Natural killer cell (primary cell): ENCODE results near the gene CPPED1. TPM values are rescaled to one million over a fixed set of nuclear protein-coding genes. Genes with fewer than 3 reads are reported as not detected.

Source experiments
- ATAC-seq, 3 donors: fragments of 150-1000 bp in 2 of 3; fragments of 200-7000 bp in 1 of 3; cut with Tn5 transposase; 1 replicate in 1 of 3; 2 replicates in 2 of 3; pipeline ENCODE4 v1.10.0; 2021; ENCODE audit warnings: mild to moderate bottlenecking in 2 of 3, moderate library complexity in 2 of 3
- DNase-seq, 2 donors: peaks; one replicate each; pipeline versions ENCODE4 v3.0.0 to v3.0.0-alpha.2; 2013 to 2021; ENCODE audit warnings: mixed read lengths in 1 of 2
- H3K27ac ChIP-seq: one replicate; pipeline ENCODE4 v1.5.1; 2013; ENCODE audit warnings: mild to moderate bottlenecking, low read length
- H3K27me3 ChIP-seq: one replicate; pipeline ENCODE4 v1.6.1; 2013; ENCODE audit warnings: low read length; ENCODE audit not compliant: control insufficient read depth, insufficient read depth
- H3K36me3 ChIP-seq: one replicate; pipeline ENCODE4 v1.6.1; 2013; ENCODE audit warnings: low read length; ENCODE audit not compliant: control insufficient read depth, insufficient read depth
- H3K4me1 ChIP-seq: one replicate; pipeline ENCODE4 v1.6.1; 2013; ENCODE audit warnings: low read length; ENCODE audit not compliant: control insufficient read depth, insufficient read depth
- H3K4me3 ChIP-seq: one replicate; pipeline ENCODE4 v1.5.1; 2013; ENCODE audit warnings: low read length
- H3K9me3 ChIP-seq: one replicate; pipeline ENCODE4 v1.6.1; 2013; ENCODE audit warnings: low read length; ENCODE audit not compliant: control insufficient read depth, insufficient read depth
- H3K27ac Mint-ChIP-seq, 2 donors: one replicate each; pipeline ENCODE4 v1.8.0; 2022; ENCODE audit warnings: mild to moderate bottlenecking in 2 of 2, mixed read lengths in 2 of 2, moderate library complexity in 1 of 2
- H3K27me3 Mint-ChIP-seq, 2 donors: one replicate each; pipeline ENCODE4 v1.8.0; 2022; ENCODE audit warnings: low read depth in 2 of 2, mixed read lengths in 2 of 2
- H3K36me3 Mint-ChIP-seq: one replicate; pipeline ENCODE4 v1.8.0; 2022; ENCODE audit warnings: mixed read lengths
- H3K4me1 Mint-ChIP-seq, 2 donors: one replicate each; pipeline ENCODE4 v1.8.0; 2022; ENCODE audit warnings: mixed read lengths in 2 of 2
- H3K4me3 Mint-ChIP-seq: one replicate; pipeline ENCODE4 v1.8.0; 2022; ENCODE audit warnings: mild to moderate bottlenecking, moderate library complexity, mixed read lengths
- H3K9me3 Mint-ChIP-seq, 2 donors: one replicate each; pipeline ENCODE4 v1.8.0; 2022; ENCODE audit warnings: mixed read lengths in 2 of 2
- WGBS: methylation state at CpG from one replicate; pipeline ENCODE4 v1.1.7; 2013; ENCODE audit warnings: missing lambda C conversion rate; ENCODE audit not compliant: insufficient coverage; 5-methylcytosine and 5-hydroxymethylcytosine counted together
- intact Hi-C: fragments of 100-400 bp; cut with micrococcal nuclease; formaldehyde crosslinking; loops from one replicate; pipeline ENCODE4 v1.14.2; 2022
- total RNA-seq, 4 donors: library from RNA; stranded (reverse); fragments of 120-200 nt in 1 of 4; gene quantifications; one replicate each; pipeline versions ENCODE4 v1.2.3 to v1.2.4, GENCODE V29; 2013 to 2022
- TF ChIP-seq, protein P1 (sequence below): fragments of 200-600 bp; IDR thresholded peaks from one replicate; pipeline ENCODE4 v1.8.0; 2022; ENCODE audit warnings: antibody characterized with exemption

Gene CPPED1
- total RNA-seq, 3 donors from 2014 or later (not counting 1 experiment from before 2014, with no cell fraction given): 10.3 to 18.3 (median 16.4) TPM

DNA sequence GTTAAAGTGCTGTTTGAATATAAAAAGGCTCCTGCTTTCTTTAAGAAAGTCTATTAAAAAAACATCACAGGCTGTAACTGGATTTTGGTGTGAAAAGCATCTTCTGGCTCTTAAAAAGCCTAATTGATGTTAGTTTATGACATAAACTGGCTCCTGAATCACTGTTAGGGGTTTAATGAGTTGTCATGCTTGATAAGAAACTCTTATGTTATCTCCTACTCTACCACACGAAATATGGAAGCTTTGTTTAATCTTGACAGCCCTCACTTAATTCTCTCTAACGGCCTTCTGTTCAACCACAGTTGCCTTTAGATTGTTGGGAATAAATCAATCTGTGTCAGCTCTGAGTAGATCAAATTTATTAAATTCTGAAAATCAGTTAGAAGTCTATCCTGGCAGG is 51.5 kb downstream of the CPPED1 start:
- no peak overlapping the region for H3K4me3 ChIP-seq
- intact Hi-C loops: no loop called here
- Mint-ChIP-seq H3K4me1 (peaks cover 5 to 7% of the 10 kb centered on the region in 2 donors), H3K4me3 (no peak overlapping the region), H3K9me3 (no peaks in the 10 kb centered on the region), H3K36me3 (no peaks in the 10 kb centered on the region), H3K27ac (no peak overlapping the region), H3K27me3 (no peaks in the 10 kb centered on the region)
- no peaks in the 10 kb centered on the region for H3K4me1 ChIP-seq
- DNase-seq: no peak
- H3K9me3 ChIP-seq: no peaks in the 10 kb centered on the region
- WGBS: 17% methylated on average over 1 of the region's 2 CpGs
- TF ChIP-seq, protein P1, sequence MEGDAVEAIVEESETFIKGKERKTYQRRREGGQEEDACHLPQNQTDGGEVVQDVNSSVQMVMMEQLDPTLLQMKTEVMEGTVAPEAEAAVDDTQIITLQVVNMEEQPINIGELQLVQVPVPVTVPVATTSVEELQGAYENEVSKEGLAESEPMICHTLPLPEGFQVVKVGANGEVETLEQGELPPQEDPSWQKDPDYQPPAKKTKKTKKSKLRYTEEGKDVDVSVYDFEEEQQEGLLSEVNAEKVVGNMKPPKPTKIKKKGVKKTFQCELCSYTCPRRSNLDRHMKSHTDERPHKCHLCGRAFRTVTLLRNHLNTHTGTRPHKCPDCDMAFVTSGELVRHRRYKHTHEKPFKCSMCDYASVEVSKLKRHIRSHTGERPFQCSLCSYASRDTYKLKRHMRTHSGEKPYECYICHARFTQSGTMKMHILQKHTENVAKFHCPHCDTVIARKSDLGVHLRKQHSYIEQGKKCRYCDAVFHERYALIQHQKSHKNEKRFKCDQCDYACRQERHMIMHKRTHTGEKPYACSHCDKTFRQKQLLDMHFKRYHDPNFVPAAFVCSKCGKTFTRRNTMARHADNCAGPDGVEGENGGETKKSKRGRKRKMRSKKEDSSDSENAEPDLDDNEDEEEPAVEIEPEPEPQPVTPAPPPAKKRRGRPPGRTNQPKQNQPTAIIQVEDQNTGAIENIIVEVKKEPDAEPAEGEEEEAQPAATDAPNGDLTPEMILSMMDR: no peak
- no peaks in the 10 kb centered on the region for H3K36me3 ChIP-seq
- H3K27ac ChIP-seq: no peak overlapping the region
- no peak for ATAC-seq
- no peaks in the 10 kb centered on the region for H3K27me3 ChIP-seq

DNA sequence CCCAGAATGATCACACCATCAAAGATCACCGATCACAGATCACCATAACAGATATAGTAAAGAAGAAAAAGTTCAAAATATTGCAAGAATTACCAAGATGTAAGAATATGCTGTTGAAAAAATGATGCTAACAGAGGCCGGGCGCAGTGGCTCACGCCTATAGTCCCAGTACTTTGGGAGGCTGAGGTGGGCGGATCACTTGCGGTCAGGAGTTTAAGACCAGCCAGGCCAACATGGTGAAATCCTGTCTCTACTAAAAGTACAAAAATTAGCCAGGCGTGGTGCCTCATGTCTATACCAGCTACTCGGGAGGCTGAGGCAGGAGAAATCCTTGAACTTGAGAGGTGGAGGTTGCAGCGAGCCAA is 53.2 kb downstream of the CPPED1 start:
- Mint-ChIP-seq H3K36me3 (no peaks in the 10 kb centered on the region), H3K9me3 (no peaks in the 10 kb centered on the region), H3K4me3 (no peak overlapping the region), H3K27me3 (no peaks in the 10 kb centered on the region), H3K4me1 (peaks cover 5 to 7% of the 10 kb centered on the region in 2 donors), H3K27ac (no peak overlapping the region)
- DNase-seq (no peak), ATAC-seq (no peak)
- Histone ChIP-seq H3K27me3 (no peaks in the 10 kb centered on the region), H3K9me3 (no peaks in the 10 kb centered on the region), H3K4me3 (no peak overlapping the region), H3K27ac (no peak overlapping the region), H3K36me3 (no peaks in the 10 kb centered on the region), H3K4me1 (no peaks in the 10 kb centered on the region)
- 86% methylated on average over 8 of the region's 9 CpGs for WGBS
- TF ChIP-seq, protein P1: no peak
- intact Hi-C loops: no loop called here

DNA sequence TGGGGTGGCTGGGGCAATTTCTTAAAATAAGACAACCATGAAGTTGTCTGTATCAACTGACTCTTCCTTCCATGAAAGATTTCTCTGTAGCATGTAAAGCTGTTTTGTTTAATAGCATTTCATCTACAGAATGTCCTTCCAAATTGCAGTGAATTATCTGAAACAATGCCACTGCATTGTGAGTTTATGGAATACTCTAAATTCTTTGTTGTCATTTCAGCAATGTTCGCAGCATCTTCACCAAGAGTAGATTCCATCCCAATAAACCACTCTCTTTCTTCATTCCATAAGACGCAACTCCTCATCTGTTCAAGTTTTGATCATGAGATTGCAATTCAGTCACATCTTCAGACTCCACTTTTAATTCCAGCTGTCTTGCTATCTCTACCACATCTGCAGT is 54.6 kb downstream of the CPPED1 start:
- Histone ChIP-seq H3K27me3 (no peaks in the 10 kb centered on the region), H3K27ac (no peak overlapping the region), H3K4me3 (no peak overlapping the region), H3K9me3 (peaks cover 6% of the 10 kb centered on the region), H3K4me1 (no peaks in the 10 kb centered on the region), H3K36me3 (no peaks in the 10 kb centered on the region)
- 100% methylated on average over 2 of the region's 2 CpGs for WGBS
- Mint-ChIP-seq H3K27me3 (no peaks in the 10 kb centered on the region), H3K9me3 (peaks cover 2 to 3% of the 10 kb centered on the region in 2 donors), H3K4me3 (no peak overlapping the region), H3K36me3 (peaks cover 12% of the 10 kb centered on the region), H3K27ac (no peak overlapping the region), H3K4me1 (peaks cover 5 to 7% of the 10 kb centered on the region in 2 donors)
- intact Hi-C loops: no loop called here
- DNase-seq (no peak), ATAC-seq (no peak)
- TF ChIP-seq, protein P1: no peak

DNA sequence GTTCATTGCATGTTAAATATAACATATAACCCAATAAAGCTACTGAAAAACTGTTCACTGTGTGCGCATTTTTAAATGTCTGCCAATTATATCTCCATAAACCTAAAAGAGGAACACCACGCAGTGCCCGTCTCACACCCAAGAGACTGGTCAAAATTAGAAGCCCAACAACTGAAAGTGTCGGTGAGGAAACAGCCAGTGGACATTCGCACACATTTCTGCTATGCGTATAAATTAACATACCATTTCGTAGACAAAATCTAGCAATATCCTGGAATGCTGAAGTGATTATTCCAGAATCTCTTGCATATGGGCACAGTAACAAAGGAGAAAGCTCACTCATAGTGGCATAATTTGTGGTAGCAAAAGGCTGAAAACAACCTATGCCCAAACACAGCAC is 55.9 kb downstream of the CPPED1 start:
- Mint-ChIP-seq H3K27me3 (no peaks in the 10 kb centered on the region), H3K9me3 (peaks cover 2 to 3% of the 10 kb centered on the region in 2 donors), H3K36me3 (peaks cover 12% of the 10 kb centered on the region), H3K27ac (no peak overlapping the region), H3K4me3 (no peak overlapping the region), H3K4me1 (peaks cover 0 to 7% of the 10 kb centered on the region in 2 donors)
- intact Hi-C loops: no loop called here
- 93% methylated on average over 7 of the region's 7 CpGs for whole genome bisulfite sequencing
- Histone ChIP-seq H3K9me3 (peaks cover 6% of the 10 kb centered on the region), H3K27me3 (no peaks in the 10 kb centered on the region), H3K27ac (no peak overlapping the region), H3K36me3 (no peaks in the 10 kb centered on the region), H3K4me1 (no peaks in the 10 kb centered on the region), H3K4me3 (no peak overlapping the region)
- no peak for DNase-seq
- ATAC-seq: no peak
- TF ChIP-seq, protein P1: no peak
